ENCODE data around the gene C2CD3. TPM values are rescaled to one million over a fixed set of nuclear protein-coding genes. Genes with fewer than 3 reads are reported as not detected.
A peak's percentile ranks its signal among the peaks of the same experiment; 100 is the strongest.

Gene C2CD3
- polyA plus RNA-seq, 3 donors, result 0.87 to 12.1 (median 2.9) TPM

DNA sequence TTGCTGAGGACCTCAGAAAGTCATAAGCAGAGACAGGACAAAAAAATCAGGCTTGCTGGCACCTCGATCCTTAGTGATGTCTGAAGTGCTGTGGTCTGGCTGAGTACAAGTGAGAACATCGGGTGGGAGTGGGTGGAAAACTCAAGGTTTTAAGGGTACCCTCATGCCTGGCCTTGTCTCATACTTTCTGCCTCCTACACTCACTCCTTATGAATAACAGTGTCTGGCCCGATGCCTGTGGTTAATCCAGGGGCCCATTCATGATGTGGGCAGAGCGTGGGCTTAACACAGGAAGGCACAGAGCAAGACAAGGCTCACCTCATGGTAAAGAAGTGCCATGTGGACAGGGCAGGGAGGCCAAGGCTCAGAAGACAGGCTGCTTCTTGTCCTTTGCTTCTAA, 150.9 kb downstream of the C2CD3 start:
- intact Hi-C loops (cut with micrococcal nuclease), result loop anchor here in 1 of 2 donors (5.0 kb wide), 1 partner anchor 38 kb away; the partner anchor contains the start of gene UCP2
- WGBS (ENCODE audit: insufficient coverage), result 43% methylated on average over 1 of the region's 4 CpGs
- peaks cover 19 to 22% of the 10 kb centered on the region in 2 donors for H3K36me3 Mint-ChIP-seq

DNA sequence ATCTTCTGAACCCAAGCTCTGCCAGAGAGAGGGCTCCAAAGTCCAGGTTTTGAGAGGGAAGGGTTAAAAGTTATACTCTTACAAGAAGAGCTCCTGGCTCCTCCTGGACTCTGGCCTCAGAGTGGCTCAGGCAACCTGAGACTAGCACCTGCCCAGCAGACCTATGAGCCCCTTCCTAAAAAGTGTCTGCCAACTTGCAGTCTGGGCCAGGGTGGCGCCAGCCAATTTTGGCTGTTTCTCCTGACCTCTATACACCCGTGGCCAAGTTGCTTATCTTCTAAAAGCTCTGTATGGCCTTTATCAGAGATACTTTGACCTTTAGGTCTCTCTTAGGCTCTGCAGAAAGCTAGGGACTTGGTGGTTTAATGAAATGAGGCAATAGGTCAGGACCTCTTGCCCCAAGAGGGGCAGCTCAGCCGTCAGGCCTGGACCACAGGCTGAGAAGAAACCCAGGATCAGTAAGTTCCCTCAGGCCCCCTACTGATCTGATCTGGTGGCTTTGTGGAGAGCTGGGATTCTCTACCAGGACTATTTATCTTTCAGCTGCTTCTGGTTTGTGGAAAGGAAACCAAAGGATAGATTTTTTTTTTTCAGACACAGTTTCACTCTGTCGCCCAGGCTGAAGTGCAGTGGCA, 151.6 kb downstream of the C2CD3 start:
- Histone ChIP-seq H3K27me3 (ENCODE audit: control insufficient read depth in 2 of 2, insufficient read depth in 2 of 2, low read length in 2 of 2) (no peaks in the 10 kb centered on the region), H3K9me3 (replicated peaks in 1 of 2; ENCODE audit: control insufficient read depth in 1 of 2, insufficient read depth in 1 of 2, low read length in 2 of 2) (no peaks in the 10 kb centered on the region), H3K4me1 (ENCODE audit: control insufficient read depth in 1 of 2, insufficient read depth in 2 of 2, low read length in 2 of 2) (peaks cover 81 to 86% of the 10 kb centered on the region in 2 donors), H3K9ac (ENCODE audit: insufficient read depth, low read length, poor library complexity, severe bottlenecking) (peak overlapping the region; percentile 47), H3K4me3 (replicated peaks in 1 of 3; ENCODE audit: low read depth in 2 of 3, low read length in 3 of 3) (peak overlapping the region in 1 of 3 experiments; percentile 22), H4K20me1 (ENCODE audit: insufficient read depth, low read length) (no peaks in the 10 kb centered on the region), H3K4me2 (replicated peaks; ENCODE audit: extremely low read depth, low read length, poor library complexity, severe bottlenecking) (peak overlapping the region; percentile 43), H3K79me2 (ENCODE audit: insufficient read depth, low read length) (peaks cover 4% of the 10 kb centered on the region), H3K27ac (ENCODE audit: low read depth in 1 of 2, low read length in 2 of 2) (peak overlapping the region; percentile 88 to 94), H2AFZ (ENCODE audit: insufficient read depth, low read depth, low read length, poor library complexity, severe bottlenecking) (peak overlapping the region; percentile 40), H3K36me3 (replicated peaks in 1 of 2; ENCODE audit: control insufficient read depth in 1 of 2, insufficient read depth in 2 of 2, low read length in 2 of 2) (peaks cover 5 to 13% of the 10 kb centered on the region in 2 donors)
- TF ChIP-seq, protein P1, sequence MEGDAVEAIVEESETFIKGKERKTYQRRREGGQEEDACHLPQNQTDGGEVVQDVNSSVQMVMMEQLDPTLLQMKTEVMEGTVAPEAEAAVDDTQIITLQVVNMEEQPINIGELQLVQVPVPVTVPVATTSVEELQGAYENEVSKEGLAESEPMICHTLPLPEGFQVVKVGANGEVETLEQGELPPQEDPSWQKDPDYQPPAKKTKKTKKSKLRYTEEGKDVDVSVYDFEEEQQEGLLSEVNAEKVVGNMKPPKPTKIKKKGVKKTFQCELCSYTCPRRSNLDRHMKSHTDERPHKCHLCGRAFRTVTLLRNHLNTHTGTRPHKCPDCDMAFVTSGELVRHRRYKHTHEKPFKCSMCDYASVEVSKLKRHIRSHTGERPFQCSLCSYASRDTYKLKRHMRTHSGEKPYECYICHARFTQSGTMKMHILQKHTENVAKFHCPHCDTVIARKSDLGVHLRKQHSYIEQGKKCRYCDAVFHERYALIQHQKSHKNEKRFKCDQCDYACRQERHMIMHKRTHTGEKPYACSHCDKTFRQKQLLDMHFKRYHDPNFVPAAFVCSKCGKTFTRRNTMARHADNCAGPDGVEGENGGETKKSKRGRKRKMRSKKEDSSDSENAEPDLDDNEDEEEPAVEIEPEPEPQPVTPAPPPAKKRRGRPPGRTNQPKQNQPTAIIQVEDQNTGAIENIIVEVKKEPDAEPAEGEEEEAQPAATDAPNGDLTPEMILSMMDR (IDR thresholded peaks at IDR 0.05), result no peak
- intact Hi-C loops (cut with micrococcal nuclease), result no loop called here
- H3K4me1 Mint-ChIP-seq, result peaks cover 13% of the 10 kb centered on the region
- no peaks in the 10 kb centered on the region for H3K27me3 Mint-ChIP-seq (ENCODE audit: low read depth in 3 of 3)
- H3K27ac Mint-ChIP-seq, result no peak overlapping the region
- no peak for DNase-seq
- H3K9me3 Mint-ChIP-seq, result peaks cover 0 to 4% (median 0%) of the 10 kb centered on the region in 7 donors
- H3K36me3 Mint-ChIP-seq, result peaks cover 24 to 25% of the 10 kb centered on the region in 2 donors
- WGBS (ENCODE audit: insufficient coverage), result 56% methylated on average over 3 of the region's 4 CpGs
- no peak overlapping the region for H3K4me3 Mint-ChIP-seq

More for the DNA sequence above, 150.9 kb downstream of the C2CD3 start:
- H3K27ac ChIP-seq (ENCODE audit: low read depth in 1 of 2, low read length in 2 of 2), result peak overlapping the region; percentile 88 to 94
- peak overlapping the region in 1 of 3 experiments; percentile 22 for H3K4me3 ChIP-seq (replicated peaks in 1 of 3; ENCODE audit: low read depth in 2 of 3, low read length in 3 of 3)
- no peak for DNase-seq
- H3K4me2 ChIP-seq (replicated peaks; ENCODE audit: extremely low read depth, low read length, poor library complexity, severe bottlenecking), result peak overlapping the region; percentile 43
- H3K27me3 ChIP-seq (ENCODE audit: control insufficient read depth in 2 of 2, insufficient read depth in 2 of 2, low read length in 2 of 2), result no peaks in the 10 kb centered on the region
- no peaks in the 10 kb centered on the region for H3K9me3 ChIP-seq (replicated peaks in 1 of 2; ENCODE audit: control insufficient read depth in 1 of 2, insufficient read depth in 1 of 2, low read length in 2 of 2)
- H3K4me1 ChIP-seq (ENCODE audit: control insufficient read depth in 1 of 2, insufficient read depth in 2 of 2, low read length in 2 of 2), result peaks cover 83 to 88% of the 10 kb centered on the region in 2 donors
- H3K4me3 Mint-ChIP-seq, result no peak overlapping the region
- H2AFZ ChIP-seq (ENCODE audit: insufficient read depth, low read depth, low read length, poor library complexity, severe bottlenecking), result no peak overlapping the region
- H3K79me2 ChIP-seq (ENCODE audit: insufficient read depth, low read length), result peaks cover 4% of the 10 kb centered on the region
- peaks cover 12% of the 10 kb centered on the region for H3K4me1 Mint-ChIP-seq
- H3K9ac ChIP-seq (ENCODE audit: insufficient read depth, low read length, poor library complexity, severe bottlenecking), result peak overlapping the region; percentile 5
- TF ChIP-seq, protein P1 (IDR thresholded peaks at IDR 0.05), result no peak
- H3K36me3 ChIP-seq (replicated peaks in 1 of 2; ENCODE audit: control insufficient read depth in 1 of 2, insufficient read depth in 2 of 2, low read length in 2 of 2), result peaks cover 5 to 13% of the 10 kb centered on the region in 2 donors
- no peaks in the 10 kb centered on the region for H4K20me1 ChIP-seq (ENCODE audit: insufficient read depth, low read length)
- H3K27me3 Mint-ChIP-seq (ENCODE audit: low read depth in 3 of 3), result no peaks in the 10 kb centered on the region
- H3K27ac Mint-ChIP-seq, result no peak overlapping the region
- H3K9me3 Mint-ChIP-seq, result peaks cover 0 to 4% (median 0%) of the 10 kb centered on the region in 7 donors

Measured in CD14-positive monocyte (primary cell).